Effector CD8-positive, alpha-beta T cell (primary cell): Measurements from ENCODE around the gene MSH5.
"Not testable (repeated sequence)": the region's sequence is repeated elsewhere in the genome, so short reads cannot be mapped to it uniquely, and the experiment has no call there.

ENCODE experiments used
- DNase-seq: peaks from one replicate; lab custom pipeline; 2025; lab: John Stamatoyannopoulos, UW
- total RNA-seq, 4 experiments: gene quantifications; one replicate each; lab custom pipeline; 2026; lab: John Stamatoyannopoulos, UW

MSH5 gene
- 0.35 to 1.7 (median 0.89) reads per million in 4 experiments for total RNA-seq

GRCh38 chr6:31739639-31740396 lies at the start of gene MSH5:
MSH5 (plus strand) TSS chr6:31740005; CDS start chr6:31740467, 462 bp downstream.
- DNase-seq: peak; percentile 91

GRCh38 chr6:31690231-31691077 lies 49.4 kb upstream of the MSH5 start:
- DNase-seq: no peak

GRCh38 chr6:31691078-31691463 lies 48.7 kb upstream of the MSH5 start:
- DNase-seq: no peak

GRCh38 chr6:31691564-31692108 lies 48.2 kb upstream of the MSH5 start:
- DNase-seq: no peak

- no peak for DNase-seq
Measured at GRCh38 chr6:31692353-31692752, 47.5 kb upstream of the MSH5 start.

GRCh38 chr6:31692886-31693285 lies 46.9 kb upstream of the MSH5 start:
- no peak for DNase-seq

GRCh38 chr6:31693535-31693934 lies 46.3 kb upstream of the MSH5 start:
- DNase-seq: no peak

GRCh38 chr6:31697555-31697954 lies 42.2 kb upstream of the MSH5 start:
- no peak for DNase-seq

- DNase-seq: no peak
Measured at GRCh38 chr6:31700740-31701401, 38.9 kb upstream of the MSH5 start.

- DNase-seq: no peak
Measured at GRCh38 chr6:31701666-31702404, 38.0 kb upstream of the MSH5 start.

- DNase-seq: no peak
Measured at GRCh38 chr6:31702405-31702818, 37.4 kb upstream of the MSH5 start.

- DNase-seq: peak; percentile 91
Measured at GRCh38 chr6:31702819-31703716, 36.7 kb upstream of the MSH5 start, which contains the start of gene ABHD16A. ABHD16A (minus strand) TSS chr6:31703324; CDS start chr6:31703281, 43 bp downstream.

GRCh38 chr6:31705931-31706330 lies 33.9 kb upstream of the MSH5 start:
- no peak for DNase-seq

- no peak for DNase-seq
Measured at GRCh38 chr6:31706599-31706998, 33.2 kb upstream of the MSH5 start, which contains the start of gene LY6G6F. LY6G6F (plus strand) TSS chr6:31706866; CDS start chr6:31706907, 41 bp downstream.

GRCh38 chr6:31707701-31708100 lies 32.1 kb upstream of the MSH5 start:
- no peak for DNase-seq

GRCh38 chr6:31708224-31708623 lies 31.6 kb upstream of the MSH5 start:
- DNase-seq: no peak

GRCh38 chr6:31709157-31709556 lies 30.6 kb upstream of the MSH5 start:
- not testable (repeated sequence) for DNase-seq

GRCh38 chr6:31710523-31711219 lies 29.1 kb upstream of the MSH5 start:
- no peak for DNase-seq

GRCh38 chr6:31711233-31711632 lies 28.6 kb upstream of the MSH5 start:
- DNase-seq: no peak
